Activated T-cell treated with anti-CD3 and anti-CD28 coated beads for 4 hours (primary cell): ENCODE measurements around the gene CARMIL3.

ENCODE experiments used
- DNase-seq: peaks from one replicate; pipeline ENCODE4 v3.0.0-alpha.2; 2020

The CARMIL3 gene

GRCh38 chr14:24080142-24080530 is 28.3 kb downstream of the CARMIL3 start:
- no peak for DNase-seq

GRCh38 chr14:24080888-24081738 is 29.3 kb downstream of the CARMIL3 start:
- peak; percentile 52 for DNase-seq

- no peak for DNase-seq
These were observed 30.0 kb downstream of the CARMIL3 start for GRCh38 chr14:24081739-24082211.

- DNase-seq, result no peak
These were observed 30.7 kb downstream of the CARMIL3 start for GRCh38 chr14:24082411-24083080.

- no peak for DNase-seq
These were observed 31.7 kb downstream of the CARMIL3 start for GRCh38 chr14:24083462-24083861.

GRCh38 chr14:24084440-24084839 is 32.6 kb downstream of the CARMIL3 start:
- DNase-seq, result no peak

GRCh38 chr14:24085215-24085614 is 33.4 kb downstream of the CARMIL3 start:
- no peak for DNase-seq

GRCh38 chr14:24086193-24086955 is 34.6 kb downstream of the CARMIL3 start:
- DNase-seq, result no peak

GRCh38 chr14:24087004-24087403 is 35.2 kb downstream of the CARMIL3 start:
- DNase-seq, result no peak

- DNase-seq, result no peak
These were observed 36.3 kb downstream of the CARMIL3 start for GRCh38 chr14:24088095-24088494.

GRCh38 chr14:24089890-24090289 is 38.1 kb downstream of the CARMIL3 start:
- no peak for DNase-seq

- no peak for DNase-seq
These were observed 40.3 kb downstream of the CARMIL3 start for GRCh38 chr14:24092110-24092504.

GRCh38 chr14:24092505-24093206 is 40.8 kb downstream of the CARMIL3 start:
- DNase-seq, result no peak

GRCh38 chr14:24093207-24093900 is 41.5 kb downstream of the CARMIL3 start:
- DNase-seq, result no peak

- peak; percentile 77 for DNase-seq
These were observed 42.4 kb downstream of the CARMIL3 start, which contains the start of gene PCK2 for GRCh38 chr14:24093901-24094840. TSS of gene PCK2 (plus strand) at chr14:24094311. CDS start at chr14:24094406, 95 bp downstream.

GRCh38 chr14:24094841-24095270 is 43.0 kb downstream of the CARMIL3 start:
- DNase-seq, result no peak

- DNase-seq, result no peak
These were observed 43.7 kb downstream of the CARMIL3 start for GRCh38 chr14:24095271-24096068.

- DNase-seq, result no peak
These were observed 44.9 kb downstream of the CARMIL3 start for GRCh38 chr14:24096545-24097181.

- DNase-seq, result no peak
These were observed 46.6 kb downstream of the CARMIL3 start for GRCh38 chr14:24098229-24098926.
